Activated CD8-positive, alpha-beta memory T cell treated with anti-CD3 and anti-CD28 coated beads, Interleukin-2, amount 10 ng/mL, durations not matched to agents 7 days and 5 days (primary cell): ENCODE results near the gene TUBB. TPM values are rescaled to one million over a fixed set of nuclear protein-coding genes. Genes with fewer than 3 reads are reported as not detected.
"Not testable (repeated sequence)": the region's sequence is repeated elsewhere in the genome, so short reads cannot be mapped to it uniquely, and the experiment has no call there.

Experiments
- ATAC-seq: fragments of 150-1000 bp; cut with Tn5 transposase; one replicate; pipeline ENCODE4 v1.10.0; 2021; ENCODE audit warnings: moderate library complexity
- CTCF ChIA-PET: fragments of 350-600 bp; sonication (Branson Sonifier 250); formaldehyde crosslinking; loops from one replicate; lab custom pipeline; 2021; ENCODE audit warnings: antibody characterized with exemption; lab: Charles Lee
- DNase-seq: peaks from one replicate; pipeline ENCODE4 v3.0.0-alpha.2; 2020
- H3K27ac Mint-ChIP-seq: one replicate; pipeline ENCODE4 v1.8.0; 2021; ENCODE audit warnings: mild to moderate bottlenecking, mixed read lengths
- H3K27me3 Mint-ChIP-seq: one replicate; pipeline ENCODE4 v1.8.0; 2021; ENCODE audit warnings: mixed read lengths
- H3K36me3 Mint-ChIP-seq: one replicate; pipeline ENCODE4 v1.8.0; 2021; ENCODE audit warnings: mild to moderate bottlenecking, mixed read lengths
- H3K4me1 Mint-ChIP-seq: one replicate; pipeline ENCODE4 v1.8.0; 2021; ENCODE audit warnings: mixed read lengths
- H3K4me3 Mint-ChIP-seq: one replicate; pipeline ENCODE4 v1.8.0; 2021; ENCODE audit warnings: mild to moderate bottlenecking, moderate library complexity, mixed read lengths
- H3K9me3 Mint-ChIP-seq: one replicate; pipeline ENCODE4 v1.8.0; 2022; ENCODE audit warnings: low read depth, mixed read lengths
- total RNA-seq, 2 experiments: library from RNA; stranded (reverse); gene quantifications; one replicate each; pipeline ENCODE4 v1.2.3, GENCODE V29; 2021

TUBB gene
- total RNA-seq, 2 experiments from 2014 or later, result 1,499 to 1,522 TPM

GRCh38 chr6:30723843-30724741 lies 3.9 kb downstream of the TUBB start:
- Mint-ChIP-seq H3K27ac (peak overlapping the region; percentile 95), H3K4me3 (peak overlapping the region; percentile 99), H3K36me3 (peaks cover 62% of the 10 kb centered on the region), H3K4me1 (peaks cover 38% of the 10 kb centered on the region)
- CTCF ChIA-PET, result interaction anchor here (1.4 to 32.1 kb wide), 11 partner anchors 7 to 242 kb away, joined by 3 to 936 read pairs (median 19); partner anchors contain the start of gene DHX16
- H3K9me3 Mint-ChIP-seq, ATAC-seq, DNase-seq, H3K27me3 Mint-ChIP-seq: not testable (repeated sequence)

DNA sequence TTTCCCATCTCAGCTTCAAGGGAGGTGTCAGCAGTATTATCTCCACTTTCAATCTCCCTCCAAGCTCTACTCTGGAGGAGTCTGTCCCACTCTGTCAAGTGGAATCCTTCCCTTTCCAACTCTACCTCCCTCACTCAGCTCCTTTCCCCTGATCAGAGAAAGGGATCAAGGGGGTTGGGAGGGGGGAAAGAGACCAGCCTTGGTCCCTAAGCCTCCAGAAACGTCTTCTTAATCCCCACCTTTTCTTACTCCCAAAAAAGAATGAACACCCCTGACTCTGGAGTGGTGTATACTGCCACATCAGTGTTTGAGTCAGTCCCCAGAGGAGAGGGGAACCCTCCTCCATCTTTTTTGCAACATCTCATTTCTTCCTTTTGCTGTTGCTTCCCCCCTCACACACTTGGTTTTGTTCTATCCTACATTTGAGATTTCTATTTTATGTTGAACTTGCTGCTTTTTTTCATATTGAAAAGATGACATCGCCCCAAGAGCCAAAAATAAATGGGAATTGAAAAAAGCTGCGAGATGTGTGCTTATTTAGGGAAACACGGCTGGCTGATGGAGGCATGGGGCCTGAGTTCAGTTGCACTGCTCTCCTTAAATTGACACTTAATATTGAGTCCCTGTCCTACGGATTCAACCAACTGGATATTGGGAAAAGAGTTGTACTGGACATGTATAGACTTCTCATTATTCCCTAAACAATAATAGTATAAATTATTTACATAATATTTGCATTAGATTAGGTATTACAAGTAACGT lies 4.9 kb downstream of the TUBB start:
- DNase-seq, result no peak
- CTCF ChIA-PET, result interaction anchor here (0.9 to 32.1 kb wide), 5 partner anchors 14 to 184 kb away, joined by 3 to 936 read pairs (median 3); partner anchors contain the start of gene DHX16
- H3K36me3 Mint-ChIP-seq, result peaks cover 63% of the 10 kb centered on the region
- no peaks in the 10 kb centered on the region for H3K27me3 Mint-ChIP-seq
- no peaks in the 10 kb centered on the region for H3K9me3 Mint-ChIP-seq
- ATAC-seq, result no peak
- peak overlapping the region; percentile 42 for H3K4me3 Mint-ChIP-seq
- H3K27ac Mint-ChIP-seq, result peak overlapping the region; percentile 63
- peaks cover 37% of the 10 kb centered on the region for H3K4me1 Mint-ChIP-seq

DNA sequence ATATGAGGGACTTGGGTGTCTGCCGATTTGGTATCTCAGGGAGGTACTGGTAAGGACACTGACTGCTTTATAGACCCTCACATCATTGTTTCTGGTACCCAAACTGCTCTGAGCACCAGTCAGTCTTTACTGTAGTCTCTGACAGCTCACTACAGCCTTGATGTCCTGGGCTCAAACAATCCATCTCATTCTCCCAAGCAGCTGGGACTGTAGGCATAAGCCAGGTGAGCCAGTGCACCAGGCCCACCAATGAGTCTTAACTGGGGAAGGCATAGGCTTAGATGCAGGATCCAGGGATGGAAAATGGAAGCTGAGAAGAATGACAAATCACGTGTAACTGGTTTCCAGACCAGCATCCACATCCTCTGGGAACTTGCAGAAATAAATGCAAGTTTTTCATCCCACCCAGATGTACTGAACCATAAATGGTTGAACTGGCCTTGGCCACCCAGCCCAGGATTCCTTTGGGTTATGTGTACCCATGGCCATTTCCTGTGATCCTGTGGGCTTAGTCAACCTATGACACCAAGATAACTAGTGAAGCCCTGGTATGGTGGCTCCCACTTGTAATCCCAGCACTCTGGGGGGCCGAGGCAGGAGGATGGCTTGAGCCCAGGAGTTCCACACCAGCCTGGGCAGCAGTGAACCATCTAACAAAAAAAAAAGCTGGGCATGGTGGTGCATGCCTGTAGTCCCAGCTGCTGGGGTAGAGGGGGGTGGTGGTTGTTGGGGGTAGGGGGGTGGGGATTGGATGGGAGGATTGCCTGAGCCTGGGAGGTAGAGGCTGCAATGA lies 5.8 kb downstream of the TUBB start:
- Mint-ChIP-seq H3K4me3 (no peak overlapping the region), H3K4me1 (peaks cover 45% of the 10 kb centered on the region), H3K9me3 (no peaks in the 10 kb centered on the region), H3K27ac (peak overlapping the region; percentile 52), H3K36me3 (peaks cover 64% of the 10 kb centered on the region), H3K27me3 (no peaks in the 10 kb centered on the region)
- no peak for DNase-seq
- ATAC-seq, result no peak
- CTCF ChIA-PET, result interaction anchor here (0.5 to 32.1 kb wide), 6 partner anchors 51 to 361 kb away, joined by 3 to 936 read pairs (median 3); partner anchors contain the start of gene DHX16

DNA sequence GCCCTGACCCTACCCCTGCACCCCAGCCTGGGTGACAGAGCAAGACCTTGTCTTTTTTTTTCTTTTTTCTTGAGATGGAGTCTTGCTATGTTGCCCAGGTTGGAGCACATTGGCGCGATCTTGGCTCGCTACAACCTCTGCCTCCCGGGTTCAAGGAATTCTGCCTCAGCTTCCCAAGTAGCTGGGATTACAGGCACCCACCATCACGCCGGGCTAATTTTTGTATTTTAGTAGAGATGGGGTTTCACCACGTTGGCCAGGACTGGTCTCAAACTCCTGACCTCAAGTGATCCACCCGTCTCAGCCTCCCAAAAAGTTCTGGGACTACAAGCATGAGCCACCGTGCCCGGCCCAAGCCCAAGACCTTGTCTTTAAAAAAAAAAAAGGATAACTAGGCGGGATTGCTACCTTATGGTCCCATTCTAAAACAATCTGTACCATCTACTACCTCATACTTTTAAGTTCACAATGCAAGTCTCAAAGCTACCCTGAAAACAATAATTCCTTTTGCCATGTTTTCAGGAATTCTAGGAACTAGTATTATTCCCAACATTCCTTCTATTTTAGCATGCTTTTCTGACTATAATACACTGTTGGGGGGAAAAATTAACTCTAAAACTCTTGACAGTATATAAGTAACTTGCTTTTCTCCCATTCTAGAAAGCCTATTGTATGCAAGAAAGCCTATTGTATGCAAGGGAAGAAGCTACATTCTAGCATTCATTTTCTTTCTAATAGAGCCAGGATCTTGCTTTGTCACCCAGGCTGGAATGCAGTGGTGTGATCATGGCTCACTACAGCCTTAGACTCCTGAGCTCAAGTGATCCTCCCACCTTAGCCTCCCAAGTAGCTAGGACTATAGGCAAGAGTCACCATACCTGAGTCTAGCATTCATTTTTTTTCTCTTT lies 6.6 kb downstream of the TUBB start:
- Mint-ChIP-seq H3K27ac (no peak overlapping the region), H3K27me3 (no peaks in the 10 kb centered on the region), H3K36me3 (peaks cover 57% of the 10 kb centered on the region), H3K4me1 (peaks cover 50% of the 10 kb centered on the region), H3K9me3 (no peaks in the 10 kb centered on the region), H3K4me3 (no peak overlapping the region)
- DNase-seq (no peak), ATAC-seq (no peak)
- CTCF ChIA-PET, result interaction anchor here (0.5 to 32.1 kb wide), 6 partner anchors 10 to 360 kb away, joined by 3 to 936 read pairs (median 3); partner anchors contain the start of gene DHX16

GRCh38 chr6:30727920-30728553 lies 7.9 kb downstream of the TUBB start:
- Mint-ChIP-seq H3K4me3 (no peak overlapping the region), H3K9me3 (no peaks in the 10 kb centered on the region), H3K27me3 (no peaks in the 10 kb centered on the region), H3K36me3 (peaks cover 45% of the 10 kb centered on the region), H3K4me1 (peaks cover 53% of the 10 kb centered on the region), H3K27ac (peak overlapping the region; percentile 30)
- ATAC-seq (no peak), DNase-seq (no peak)
- CTCF ChIA-PET, result interaction anchor here (0.7 to 32.1 kb wide), 7 partner anchors 12 to 359 kb away, joined by 3 to 936 read pairs (median 3); partner anchors contain the start of gene DHX16

- ATAC-seq (peak; percentile 94), DNase-seq (peak; percentile 91)
- Mint-ChIP-seq H3K4me1 (peaks cover 38% of the 10 kb centered on the region), H3K9me3 (no peaks in the 10 kb centered on the region), H3K4me3 (no peak overlapping the region), H3K27ac (peak overlapping the region; percentile 61), H3K27me3 (no peaks in the 10 kb centered on the region), H3K36me3 (peaks cover 32% of the 10 kb centered on the region)
- CTCF ChIA-PET, result interaction anchor here (0.6 to 32.1 kb wide), 50 partner anchors 8 to 357 kb away, joined by 3 to 936 read pairs (median 5); partner anchors contain the start of genes ATAT1, C6orf136, DHX16 and FLOT1
These were observed 10.7 kb downstream of the TUBB start for GRCh38 chr6:30730601-30731435.

GRCh38 chr6:30732237-30732943 lies 12.2 kb downstream of the TUBB start:
- no peak overlapping the region for H3K27ac Mint-ChIP-seq

GRCh38 chr6:30735668-30736314 lies 15.6 kb downstream of the TUBB start:
- DNase-seq (no peak), ATAC-seq (no peak)
- Mint-ChIP-seq H3K9me3 (no peaks in the 10 kb centered on the region), H3K36me3 (peaks cover 59% of the 10 kb centered on the region), H3K4me3 (peak overlapping the region; percentile 51), H3K4me1 (peaks cover 76% of the 10 kb centered on the region), H3K27ac (peak overlapping the region; percentile 88), H3K27me3 (no peaks in the 10 kb centered on the region)
- CTCF ChIA-PET, result interaction anchor here (0.6 to 32.1 kb wide), 9 partner anchors 9 to 197 kb away, joined by 3 to 936 read pairs (median 4); partner anchors contain the start of genes ATAT1 and DHX16

More at GRCh38 chr6:30732237-30732943, 12.2 kb downstream of the TUBB start:
- ATAC-seq (no peak), DNase-seq (no peak)
- Mint-ChIP-seq H3K36me3 (peaks cover 39% of the 10 kb centered on the region), H3K9me3 (no peaks in the 10 kb centered on the region), H3K4me3 (no peak overlapping the region), H3K4me1 (peaks cover 52% of the 10 kb centered on the region), H3K27me3 (no peaks in the 10 kb centered on the region)
- CTCF ChIA-PET, result interaction anchor here (0.6 to 32.1 kb wide), 17 partner anchors 9 to 348 kb away, joined by 3 to 936 read pairs (median 10); partner anchors contain the start of genes ATAT1, DHX16, FLOT1 and IER3

GRCh38 chr6:30738532-30738931 lies 18.4 kb downstream of the TUBB start:
- CTCF ChIA-PET, result interaction anchor here (0.9 to 32.1 kb wide), 7 partner anchors 7 to 177 kb away, joined by 3 to 936 read pairs (median 9); partner anchors contain the start of genes DHX16 and TUBB
- DNase-seq, result no peak
- no peak for ATAC-seq
- no peak overlapping the region for H3K4me3 Mint-ChIP-seq
- no peaks in the 10 kb centered on the region for H3K27me3 Mint-ChIP-seq
- peaks cover 76% of the 10 kb centered on the region for H3K4me1 Mint-ChIP-seq
- no peak overlapping the region for H3K27ac Mint-ChIP-seq
- peaks cover 67% of the 10 kb centered on the region for H3K36me3 Mint-ChIP-seq
- no peaks in the 10 kb centered on the region for H3K9me3 Mint-ChIP-seq

DNA sequence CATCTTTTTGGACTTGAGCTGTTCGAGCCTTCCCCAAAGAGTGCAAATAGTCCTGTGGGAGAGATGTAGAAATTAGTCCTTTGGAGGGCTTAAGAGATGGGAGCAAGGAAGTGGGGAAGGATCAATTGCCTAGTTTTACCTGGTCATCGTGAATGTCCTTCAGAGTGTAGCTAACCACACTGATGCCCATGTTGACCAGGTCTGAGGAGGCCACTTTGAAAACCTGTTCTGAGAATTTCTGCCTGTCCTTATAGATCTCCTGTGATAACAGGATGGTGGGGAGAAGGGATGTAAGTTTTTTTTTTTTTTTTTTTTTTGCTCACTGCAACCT lies 20.4 kb downstream of the TUBB start:
- H3K27ac Mint-ChIP-seq, result peak overlapping the region; percentile 36
- H3K27me3 Mint-ChIP-seq, result no peaks in the 10 kb centered on the region
- peaks cover 61% of the 10 kb centered on the region for H3K36me3 Mint-ChIP-seq
- peaks cover 79% of the 10 kb centered on the region for H3K4me1 Mint-ChIP-seq
- DNase-seq (no peak), ATAC-seq (no peak)
- peak overlapping the region; percentile 95 for H3K4me3 Mint-ChIP-seq
- CTCF ChIA-PET, result interaction anchor here (0.9 to 32.1 kb wide), 4 partner anchors 9 to 174 kb away, joined by 3 to 936 read pairs (median 19); partner anchors contain the start of genes DHX16 and VARS2
- H3K9me3 Mint-ChIP-seq, result no peaks in the 10 kb centered on the region
